Measurements from ENCODE around the gene ZNF524. TPM values are rescaled to one million over a fixed set of nuclear protein-coding genes. Genes with fewer than 3 reads are reported as not detected.

ZNF524 gene
- polyA plus RNA-seq, 1 of the 3 experiments (the other 2 are of a cell fraction): 7.3 TPM

- TF ChIP-seq REST (IDR thresholded peaks at IDR 0.05; ENCODE audit: low read depth, low read length) (no peak), NRF1 (IDR thresholded peaks at IDR 0.05; ENCODE audit: low read depth, low read length) (no peak), CHD2 (IDR thresholded peaks at IDR 0.05; ENCODE audit: low read length, partially characterized antibody) (no peak), TEAD4 (IDR thresholded peaks at IDR 0.05; ENCODE audit: borderline replicate concordance, insufficient read depth) (no peak), JUND (IDR thresholded peaks at IDR 0.05) (no peak), ELF1 (IDR thresholded peaks at IDR 0.05) (no peak), POLR2AphosphoS5 (IDR thresholded peaks at IDR 0.05; ENCODE audit: low read depth, low read length) (no peak), CTCF (IDR thresholded peaks at IDR 0.05) (no peak), GABPA (IDR thresholded peaks at IDR 0.05; ENCODE audit: low read depth) (no peak), NFIC (IDR thresholded peaks at IDR 0.05; ENCODE audit: borderline replicate concordance) (no peak)
Observed at GRCh38 chr19:55578031-55578760, 21.9 kb upstream of the ZNF524 start (continued).

GRCh38 chr19:55578761-55579747 is 21.0 kb upstream of the ZNF524 start:
- H3K4me1 ChIP-seq (ENCODE audit: control insufficient read depth in 1 of 2, insufficient read depth in 2 of 2, low read depth in 1 of 2, low read length in 1 of 2): peaks cover 0 to 11% of the 10 kb centered on the region in 2 experiments; a peak in 1 of 4 replicates
- no peak for DNase-seq
- H3K9me3 ChIP-seq: no peaks in the 10 kb centered on the region
- peaks cover 0 to 10% of the 10 kb centered on the region in 2 experiments for H3K36me3 ChIP-seq (replicated peaks in 1 of 2; ENCODE audit: control insufficient read depth in 1 of 2, insufficient read depth in 2 of 2, low read length in 1 of 2)
- 89% methylated on average over 51 of the region's 90 CpGs for WGBS (ENCODE audit: low lambda C conversion rate)
- ChIA-PET POLR2A (no interaction called here), CTCF (no interaction called here)
- peak overlapping the region; percentile 80 to 83 for H3K4me3 ChIP-seq (ENCODE audit: low read depth in 2 of 2, low read length in 1 of 2)
- H3F3A ChIP-seq (replicated peaks; ENCODE audit: insufficient read depth): peaks cover 4% of the 10 kb centered on the region
- H3K9ac ChIP-seq: peak overlapping the region; percentile 96
- H3K79me2 ChIP-seq (ENCODE audit: insufficient read depth): peaks cover 20% of the 10 kb centered on the region
- H2AFZ ChIP-seq (ENCODE audit: low read depth): no peak overlapping the region
- TF ChIP-seq TAF1 (IDR thresholded peaks at IDR 0.05; ENCODE audit: borderline replicate concordance, low read depth, low read length) (no peak), TCF12 (IDR thresholded peaks at IDR 0.05) (no peak), IRF3 (IDR thresholded peaks at IDR 0.05; ENCODE audit: low read depth, low read length) (no peak), USF1 (IDR thresholded peaks at IDR 0.05; ENCODE audit: borderline replicate concordance, low read depth) (no peak), GABPA (IDR thresholded peaks at IDR 0.05; ENCODE audit: low read depth) (no peak), POLR2AphosphoS5 (IDR thresholded peaks at IDR 0.05; ENCODE audit: low read depth, low read length) (no peak)
- no peaks in the 10 kb centered on the region for H3K27me3 ChIP-seq (ENCODE audit: insufficient read depth)
- peak overlapping the region; percentile 99 for H3K4me2 ChIP-seq
- H3K27ac ChIP-seq (ENCODE audit: low read depth in 2 of 2, low read length in 1 of 2): no peak overlapping the region; a peak in 1 of 4 replicates
- no peaks in the 10 kb centered on the region for H3K9me2 ChIP-seq
- H4K20me1 ChIP-seq (ENCODE audit: insufficient read depth): no peaks in the 10 kb centered on the region
